ENCODE data around the gene RGS7.
"Not testable (repeated sequence)": the region's sequence is repeated elsewhere in the genome, so short reads cannot be mapped to it uniquely, and the experiment has no call there.

Gene RGS7

DNA sequence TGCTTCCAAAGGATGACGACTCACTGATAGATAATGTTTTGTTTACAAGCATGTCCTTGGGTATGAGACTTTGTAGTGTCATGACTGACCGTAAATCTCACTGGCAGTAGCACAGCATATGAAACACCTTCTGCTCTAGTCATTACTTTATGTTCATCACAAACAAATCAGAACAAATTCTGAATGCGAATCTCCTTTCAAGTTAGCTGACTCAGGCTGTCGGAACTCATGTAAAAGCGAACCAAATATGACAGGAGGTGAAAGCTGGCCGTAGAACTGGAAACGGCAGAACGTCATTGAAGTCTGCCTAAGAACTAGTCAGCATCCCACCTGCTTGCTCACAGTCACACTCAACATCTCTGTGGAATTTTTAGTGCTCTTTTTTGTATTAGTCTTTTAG lies 143.9 kb downstream of the RGS7 start:
- no peak for DNase-seq (ENCODE audit: low read depth in 2 of 2)

DNA sequence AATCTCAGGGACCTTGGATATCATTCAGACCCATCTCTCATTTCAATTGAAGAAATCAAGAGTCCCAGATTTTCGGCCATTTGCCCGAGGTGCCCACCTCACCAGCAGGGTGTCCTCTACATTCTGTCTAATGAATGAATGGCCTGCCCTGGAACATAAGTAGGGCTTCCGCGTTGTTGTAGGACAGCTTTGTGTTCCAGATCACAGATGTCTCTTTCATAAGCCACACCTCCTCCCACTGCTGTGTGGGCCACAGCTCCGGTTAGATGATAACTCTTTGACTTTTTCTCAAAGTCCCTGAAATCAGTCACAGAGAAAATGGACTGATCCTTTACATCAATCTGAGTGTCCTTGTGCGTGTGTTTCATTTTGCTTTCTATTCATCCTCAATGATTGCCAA lies 144.4 kb downstream of the RGS7 start:
- no peak for DNase-seq (ENCODE audit: low read depth in 2 of 2)

DNA sequence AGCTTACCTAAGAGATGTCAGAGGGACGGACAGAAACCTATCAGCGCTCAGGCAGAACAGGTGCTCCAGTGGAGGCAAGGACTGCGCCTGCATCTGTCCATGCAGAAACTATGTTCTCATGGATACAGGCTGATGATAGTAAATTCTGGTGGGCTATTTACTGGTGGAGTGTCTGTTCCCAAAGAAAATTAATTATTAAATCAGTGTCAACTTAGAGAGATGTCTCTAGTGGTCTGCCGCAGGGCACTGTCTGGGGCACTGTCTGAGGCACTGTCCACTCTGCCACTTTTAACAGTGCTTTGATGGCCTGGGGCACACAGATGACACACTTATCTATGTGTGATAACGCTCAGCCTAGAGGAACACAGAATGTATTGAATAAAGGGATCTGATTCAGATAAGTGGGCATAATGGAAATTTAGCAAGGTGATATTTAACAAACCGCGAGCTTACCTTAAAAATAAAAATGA lies 148.1 kb downstream of the RGS7 start:
- no peak for DNase-seq (ENCODE audit: low read depth in 2 of 2)

GRCh38 chr1:241203817-241204216 lies 153.2 kb downstream of the RGS7 start:
- no peak for DNase-seq (ENCODE audit: low read depth in 2 of 2)

- DNase-seq (ENCODE audit: low read depth in 2 of 2): no peak
Measured at GRCh38 chr1:241202401-241202800, 154.6 kb downstream of the RGS7 start.

GRCh38 chr1:241186716-241187115 lies 170.3 kb downstream of the RGS7 start:
- no peak for DNase-seq (ENCODE audit: low read depth in 2 of 2)

GRCh38 chr1:241181971-241182370 lies 175.0 kb downstream of the RGS7 start:
- no peak for DNase-seq (ENCODE audit: low read depth in 2 of 2)

GRCh38 chr1:241181471-241181870 lies 175.5 kb downstream of the RGS7 start:
- DNase-seq (ENCODE audit: low read depth in 2 of 2): no peak

DNA sequence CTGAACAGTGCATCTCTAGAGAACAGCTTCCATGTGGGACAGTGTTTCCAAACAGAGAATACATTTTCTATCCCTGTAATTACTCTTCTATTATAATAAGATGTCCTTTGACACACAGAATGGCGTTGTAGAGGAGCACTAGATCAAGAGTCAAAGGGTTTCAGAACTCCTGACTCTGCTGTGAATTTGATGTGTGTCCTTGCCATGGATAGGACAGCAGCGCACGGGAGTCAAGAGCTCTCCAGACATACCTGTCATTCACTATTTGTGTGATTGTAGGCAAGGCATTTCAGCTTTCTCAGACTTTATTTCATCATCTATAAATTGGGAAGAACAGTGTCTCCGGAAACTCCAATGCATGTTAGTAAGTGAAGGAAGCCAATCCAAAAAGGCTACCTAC lies 176.4 kb downstream of the RGS7 start:
- DNase-seq (ENCODE audit: low read depth in 2 of 2): no peak

DNA sequence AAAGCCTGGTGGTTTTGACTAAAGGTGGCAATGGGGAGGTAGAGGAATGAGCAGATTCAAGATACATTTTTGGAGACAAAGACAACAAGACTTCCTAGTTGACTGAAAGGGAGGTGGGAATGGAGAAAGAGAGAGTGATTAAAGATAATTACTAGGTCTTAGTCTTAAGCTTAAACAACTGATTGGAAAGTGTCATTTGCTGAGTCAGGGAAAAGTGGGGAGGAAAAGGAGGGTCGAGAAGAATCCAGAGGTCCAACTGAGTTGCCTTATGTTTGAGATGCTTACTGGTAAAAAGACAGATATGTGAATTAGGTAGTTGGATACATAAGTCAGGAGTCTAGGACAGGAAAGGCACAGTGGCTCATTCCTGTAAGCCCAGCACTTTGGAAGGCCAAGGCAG lies 179.3 kb downstream of the RGS7 start:
- no peak for DNase-seq (ENCODE audit: low read depth in 2 of 2)

DNA sequence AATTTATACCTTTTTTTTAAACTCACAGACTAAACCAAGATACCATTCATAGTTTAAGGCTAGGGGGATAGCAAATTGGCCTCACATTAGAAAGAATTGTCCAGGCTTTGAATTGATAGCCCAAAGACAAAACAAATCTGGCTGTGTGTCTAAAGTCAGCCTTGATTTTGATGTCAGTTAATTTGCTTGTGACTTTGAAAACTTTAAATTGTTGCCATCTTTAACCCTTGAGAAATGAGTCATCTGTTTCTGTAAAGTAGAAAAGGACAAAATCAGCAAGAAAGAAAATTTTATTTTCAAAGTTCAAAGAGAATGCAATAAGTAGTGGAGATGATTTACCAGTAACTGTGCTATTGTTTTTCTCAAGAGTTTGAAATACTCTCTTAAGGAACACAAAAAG lies 184.5 kb downstream of the RGS7 start:
- no peak for DNase-seq (ENCODE audit: low read depth in 2 of 2)

- no peak for DNase-seq (ENCODE audit: low read depth in 2 of 2)
Measured at GRCh38 chr1:241171991-241172390, 185.0 kb downstream of the RGS7 start.

- no peak for DNase-seq (ENCODE audit: low read depth in 2 of 2)
Measured at GRCh38 chr1:241167121-241167630, 189.8 kb downstream of the RGS7 start.

GRCh38 chr1:241166625-241167024 lies 190.4 kb downstream of the RGS7 start:
- DNase-seq (ENCODE audit: low read depth in 2 of 2): no peak

GRCh38 chr1:241165256-241165655 lies 191.7 kb downstream of the RGS7 start:
- DNase-seq (ENCODE audit: low read depth in 2 of 2): not testable (repeated sequence)

GRCh38 chr1:241163363-241163762 lies 193.6 kb downstream of the RGS7 start:
- no peak for DNase-seq (ENCODE audit: low read depth in 2 of 2)

DNA sequence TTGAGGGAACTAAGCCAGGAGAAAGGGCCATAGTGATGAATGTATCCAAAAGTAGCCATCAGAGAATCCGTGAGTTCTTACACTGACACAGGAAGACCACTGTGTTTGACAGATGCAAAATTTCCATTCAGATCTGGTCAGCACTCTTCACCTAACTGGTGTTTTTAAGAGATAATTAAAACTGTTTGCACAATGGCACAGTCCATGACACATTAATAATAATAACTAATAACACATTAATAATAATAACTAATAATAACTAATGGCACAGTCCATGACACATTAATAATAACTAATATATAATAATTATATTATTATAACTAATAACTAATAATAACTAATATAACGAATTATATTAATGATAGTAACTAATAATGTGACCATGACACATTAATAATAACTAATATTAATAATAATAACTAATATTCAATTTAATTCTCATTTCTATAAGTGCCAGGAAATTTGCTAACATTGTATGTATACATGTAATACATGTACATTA lies 195.8 kb downstream of the RGS7 start:
- DNase-seq (ENCODE audit: low read depth in 2 of 2): no peak

DNA sequence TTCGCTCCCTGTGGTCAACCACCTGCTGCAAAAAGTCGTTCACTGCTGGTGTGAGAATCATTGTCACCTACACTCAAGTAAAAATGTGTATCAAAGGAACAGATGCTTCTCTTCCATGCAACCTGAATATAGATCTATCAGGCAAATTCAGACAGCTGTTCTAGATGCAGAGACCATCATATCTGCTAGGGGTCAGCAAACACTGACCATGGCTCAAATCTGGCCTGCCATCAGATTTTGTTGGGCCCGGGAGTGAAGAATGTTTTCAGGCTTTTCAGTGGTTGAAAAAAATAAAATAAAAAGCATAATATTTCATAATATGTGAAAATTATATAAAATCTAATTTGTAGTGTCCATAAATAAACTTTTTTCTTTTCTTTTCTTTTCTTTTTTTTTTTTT lies 199.6 kb downstream of the RGS7 start:
- no peak for DNase-seq (ENCODE audit: low read depth in 2 of 2)

DNA sequence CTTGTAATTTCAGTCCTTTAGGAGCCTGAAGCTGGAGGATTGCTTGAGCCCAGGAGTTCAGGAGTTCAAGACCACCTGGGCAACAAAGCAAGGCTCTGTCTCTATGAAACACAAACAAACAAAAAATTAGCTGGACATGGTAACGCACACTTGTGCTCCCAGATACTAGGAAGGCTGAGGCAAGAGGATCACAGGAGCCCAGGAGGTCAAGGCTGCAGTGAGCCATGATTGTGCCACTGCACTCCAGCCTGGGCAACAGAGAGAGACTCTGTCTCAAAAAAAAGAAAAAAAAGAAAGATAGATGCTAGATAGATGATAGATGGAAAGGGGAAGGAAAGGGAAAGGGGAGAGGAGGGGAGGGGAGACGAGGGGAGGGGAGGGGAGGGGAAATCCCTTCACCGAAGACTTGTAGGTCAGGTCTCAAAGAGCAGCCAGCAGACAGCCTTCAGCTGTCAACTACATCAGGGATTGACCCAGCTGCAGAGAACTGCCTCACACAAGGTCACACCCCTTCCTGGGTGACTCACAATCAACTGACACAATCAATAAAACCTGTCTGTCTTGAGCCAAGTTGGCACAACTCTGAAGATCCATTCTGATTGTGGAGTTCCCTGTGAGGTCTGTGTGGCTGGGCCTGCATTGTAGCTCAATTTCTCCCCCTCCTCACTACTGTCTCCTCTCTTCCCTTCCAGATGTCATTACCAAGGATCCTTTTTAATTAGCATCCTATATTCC lies 200.6 kb downstream of the RGS7 start:
- no peak for DNase-seq (ENCODE audit: low read depth in 2 of 2)

DNA sequence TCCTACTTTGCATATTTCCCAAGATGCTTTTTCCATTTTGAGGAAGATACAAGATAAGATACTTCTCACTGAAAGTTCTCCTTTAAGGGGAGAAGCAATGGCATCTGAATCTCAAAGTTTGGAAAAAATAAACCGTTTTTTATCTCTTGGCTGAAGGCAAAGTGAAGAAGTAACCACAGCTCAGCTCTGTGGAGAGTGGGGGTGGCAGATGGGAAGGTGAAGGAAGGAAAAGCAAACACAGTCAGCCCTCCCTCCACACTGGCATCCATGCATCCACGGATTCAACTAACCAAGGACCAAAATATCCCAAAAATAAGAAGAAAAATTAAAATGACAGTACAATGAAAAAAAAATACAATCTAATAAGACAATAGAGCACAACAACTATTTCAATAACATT lies 211.1 kb downstream of the RGS7 start:
- no peak for DNase-seq (ENCODE audit: low read depth in 2 of 2)

DNA sequence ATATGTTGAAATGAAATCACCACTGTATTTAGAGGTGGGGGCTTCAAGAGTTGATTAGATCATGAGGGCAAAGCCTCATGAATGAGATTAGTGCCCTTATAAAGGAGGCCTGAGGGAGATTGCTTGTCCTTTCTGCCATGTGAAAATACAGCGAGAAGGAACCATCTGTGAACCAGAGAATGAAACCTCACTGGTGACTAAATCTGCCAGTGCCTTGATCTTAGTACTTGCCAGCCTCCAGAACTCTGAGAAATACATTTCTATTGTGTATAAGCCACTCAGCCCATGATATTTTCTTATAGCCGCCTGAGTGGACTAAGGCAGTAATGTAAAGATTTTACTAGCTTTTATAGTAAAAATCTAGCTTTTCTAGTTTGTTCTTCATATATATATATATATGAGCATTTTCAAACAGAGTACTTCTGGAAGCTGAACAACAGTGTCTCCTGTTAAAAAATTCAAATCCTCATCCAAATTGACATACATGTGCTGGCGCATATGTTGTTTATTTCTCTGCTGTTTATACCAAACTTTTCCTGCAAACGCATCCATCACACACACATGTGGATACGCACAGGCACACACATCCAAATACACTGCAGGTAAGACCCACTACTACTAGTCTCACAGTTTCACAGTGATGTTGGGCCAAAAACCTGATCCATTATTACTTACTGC lies 213.1 kb downstream of the RGS7 start:
- DNase-seq (ENCODE audit: low read depth in 2 of 2): no peak

DNA sequence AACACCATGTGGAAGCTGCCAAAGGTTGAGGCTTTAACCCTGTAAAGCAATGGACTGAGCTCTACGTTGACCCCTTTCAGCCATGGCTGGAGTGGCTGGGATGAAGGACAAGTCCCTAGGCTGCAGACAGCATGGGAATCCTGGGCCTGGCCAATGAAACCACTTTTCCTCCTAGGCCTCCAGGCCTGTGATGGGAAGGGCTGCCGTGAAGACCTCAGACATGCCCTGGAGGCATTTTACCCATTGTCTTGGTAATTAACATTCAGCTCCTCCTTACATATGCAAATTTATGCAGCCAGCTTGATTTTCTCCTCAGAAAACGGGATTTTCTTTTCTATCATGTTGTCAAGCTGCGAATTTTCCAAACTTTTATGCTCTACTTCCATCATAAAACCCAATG lies 214.5 kb downstream of the RGS7 start:
- no peak for DNase-seq (ENCODE audit: low read depth in 2 of 2)

- not testable (repeated sequence) for DNase-seq (ENCODE audit: low read depth in 2 of 2)
Measured at GRCh38 chr1:241141646-241142045, 215.4 kb downstream of the RGS7 start.

All from activated CD8-positive, alpha-beta memory T cell treated with anti-CD3 and anti-CD28 coated beads for 4 hours (primary cell).